HCT116 (cell line): Measurements from ENCODE around the gene IGF2R. TPM values are rescaled to one million over a fixed set of nuclear protein-coding genes. Genes with fewer than 3 reads are reported as not detected.

Experiments used
- ATAC-seq: fragments of 200-7000 bp; cut with Tn5 transposase; 2 replicates; pipeline ENCODE4 v1.9.1; 2020; ENCODE audit warnings: mild to moderate bottlenecking, moderate library complexity
- BruUV-seq: library from RNA; stranded (reverse); fragments of 400-500 nt; replicated peaks from 2 replicates; lab custom pipeline; 2021; lab: Mats Ljungman, UMichigan
- CTCF ChIA-PET: fragments of 300-600 bp; sonication (Branson Sonifier 250); formaldehyde crosslinking; loops from one replicate; lab custom pipeline; 2021; ENCODE audit warnings: antibody characterized with exemption; lab: Charles Lee
- POLR2A ChIA-PET: fragments of 300-600, 350-600 bp; sonication (Branson Sonifier 250); formaldehyde crosslinking; loops from one replicate; lab custom pipeline; 2021; ENCODE audit warnings: antibody characterized with exemption; lab: Charles Lee
- RAD21 ChIA-PET, 2 experiments: fragments of 300-600 bp; sonication (Branson Sonifier 250); formaldehyde crosslinking; loops; one replicate each; lab custom pipeline; 2023; ENCODE audit warnings: low total read pairs in 2 of 2; ENCODE audit not compliant: uncharacterized antibody in 2 of 2, unreplicated experiment in 2 of 2, low non-redundant PET in 1 of 2; lab: Charles Lee
- DNase-seq: peaks from one replicate; pipeline ENCODE4 v3.0.0-alpha.2; 2010; ENCODE audit warnings: low read depth, low spot score
- H2AFZ ChIP-seq: fragments of 200-600 bp; shearing (Covaris generic), sonication (generic); 2 replicates; pipeline ENCODE4 v1.6.1; 2017; ENCODE audit warnings: low read depth, mixed run types, mixed read lengths, antibody characterized with exemption, low read length; ENCODE audit not compliant: poor library complexity, severe bottlenecking
- H3K27ac ChIP-seq: 2 replicates; pipeline ENCODE4 v1.5.1; 2012; ENCODE audit warnings: low read depth, low read length
- H3K27me3 ChIP-seq: fragments of 200-600 bp; sonication (generic); 2 replicates; pipeline ENCODE4 v1.6.1; 2016; ENCODE audit warnings: mixed run types, low read length, mixed read lengths; ENCODE audit not compliant: insufficient read depth
- H3K36me3 ChIP-seq, 2 experiments: fragments of 200-500 bp in 1 of 2; fragments of 200-600 bp in 1 of 2; sonication (Bioruptor generic) in 1 of 2; sonication (generic) in 1 of 2; 2 replicates each; pipeline versions ENCODE4 v1.5.1 to v1.6.1; 2014 to 2016; ENCODE audit warnings: low read length in 2 of 2, inconsistent platforms in 1 of 2, mixed read lengths in 1 of 2, mixed run types in 1 of 2; ENCODE audit not compliant: insufficient read depth in 2 of 2, control insufficient read depth in 1 of 2
- H3K4me1 ChIP-seq, 2 experiments: fragments of 200-600 bp in 1 of 2; sonication (generic) in 1 of 2; 2 replicates each; pipeline versions ENCODE4 v1.5.1 to v1.6.1; 2012 to 2017; ENCODE audit warnings: low read length in 2 of 2, inconsistent platforms in 1 of 2, mild to moderate bottlenecking in 1 of 2, mixed read lengths in 1 of 2, mixed run types in 1 of 2, moderate library complexity in 1 of 2; ENCODE audit not compliant: insufficient read depth in 2 of 2, control insufficient read depth in 1 of 2
- H3K4me2 ChIP-seq: fragments of 200-600 bp; sonication (generic); 2 replicates; pipeline ENCODE4 v1.6.1; 2017; ENCODE audit warnings: mixed run types, low read length, mixed read lengths
- H3K4me3 ChIP-seq, 2 experiments: fragments of 200-600 bp in 1 of 2; sonication (generic) in 1 of 2; replicated peaks in 1 of 2; 2 replicates each; pipeline ENCODE4 v1.5.1; 2011 to 2016; ENCODE audit warnings: low read length in 2 of 2, control low read depth in 1 of 2, low read depth in 1 of 2, mild to moderate bottlenecking in 1 of 2, mixed read lengths in 1 of 2, mixed run types in 1 of 2
- H3K79me2 ChIP-seq: fragments of 200-600 bp; sonication (generic); 2 replicates; pipeline ENCODE4 v1.6.1; 2017; ENCODE audit warnings: mild to moderate bottlenecking, mixed run types, low read length, moderate library complexity, mixed read lengths; ENCODE audit not compliant: insufficient read depth
- H3K9ac ChIP-seq: fragments of 200-600 bp; sonication (generic); 2 replicates; pipeline ENCODE4 v1.6.1; 2016; ENCODE audit warnings: low read length, mixed read lengths
- H3K9me2 ChIP-seq: fragments of 200-600 bp; sonication (generic), shearing (Covaris generic); 2 replicates; pipeline ENCODE4 v1.6.1; 2017; ENCODE audit warnings: mixed run types, mild to moderate bottlenecking, moderate library complexity; ENCODE audit not compliant: insufficient read depth
- H3K9me3 ChIP-seq, 2 experiments: fragments of 200-500 bp in 1 of 2; fragments of 200-600 bp in 1 of 2; sonication (Bioruptor generic) in 1 of 2; sonication (generic) in 1 of 2; 2 replicates each; pipeline ENCODE4 v1.6.1; 2014 to 2017; ENCODE audit warnings: low read length in 2 of 2, mixed read lengths in 2 of 2, inconsistent platforms in 1 of 2, low read depth in 1 of 2, mild to moderate bottlenecking in 1 of 2, mixed run types in 1 of 2, moderate library complexity in 1 of 2; ENCODE audit not compliant: control insufficient read depth in 1 of 2, insufficient read depth in 1 of 2
- H4K20me1 ChIP-seq: fragments of 200-600 bp; sonication (generic), shearing (Covaris generic); 2 replicates; pipeline ENCODE4 v1.6.1; 2017; ENCODE audit warnings: mixed run types, mild to moderate bottlenecking, moderate library complexity; ENCODE audit not compliant: insufficient read depth
- ATF3 ChIP-seq: IDR thresholded peaks from 2 replicates; pipeline ENCODE4 v1.6.1; 2012
- CBX3 ChIP-seq: IDR thresholded peaks from 2 replicates; pipeline ENCODE4 v1.6.1; 2012; ENCODE audit warnings: low read depth
- CEBPB ChIP-seq: IDR thresholded peaks from 2 replicates; pipeline ENCODE4 v1.6.1; 2012; ENCODE audit warnings: low read depth
- CTCF ChIP-seq, 3 experiments: fragments of 200-600 bp in 1 of 3; sonication (generic) in 1 of 3; IDR thresholded peaks in 2 of 3; conservative IDR thresholded peaks in 1 of 3; 2 replicates each; pipeline ENCODE4 v1.5.1; 2012 to 2017; ENCODE audit warnings: low read depth in 2 of 3, low read length in 2 of 3, antibody characterized with exemption in 1 of 3, borderline replicate concordance in 1 of 3, control low read depth in 1 of 3, mild to moderate bottlenecking in 1 of 3, mixed read lengths in 1 of 3, mixed run types in 1 of 3, moderate library complexity in 1 of 3; ENCODE audit not compliant: insufficient read depth in 1 of 3
- EGR1 ChIP-seq: IDR thresholded peaks from 2 replicates; pipeline ENCODE4 v1.6.1; 2012; ENCODE audit warnings: low read depth
- ELF1 ChIP-seq: IDR thresholded peaks from 2 replicates; pipeline ENCODE4 v1.6.1; 2012; ENCODE audit warnings: low read depth, borderline replicate concordance
- EZH2 ChIP-seq: fragments of 200-600 bp; sonication (generic); IDR thresholded peaks from 2 replicates; pipeline ENCODE4 v1.6.1; 2017; ENCODE audit warnings: antibody characterized with exemption, mixed run types
- FOSL1 ChIP-seq: IDR thresholded peaks from 2 replicates; pipeline ENCODE4 v1.6.1; 2012; ENCODE audit warnings: low read depth
- JUND ChIP-seq: IDR thresholded peaks from 2 replicates; pipeline ENCODE4 v1.6.1; 2012
- POLR2AphosphoS5 ChIP-seq: IDR thresholded peaks from 2 replicates; pipeline ENCODE4 v1.6.1; 2011; ENCODE audit warnings: mild to moderate bottlenecking, low read depth, low read length, moderate library complexity
- RAD21 ChIP-seq: IDR thresholded peaks from 2 replicates; pipeline ENCODE4 v1.6.1; 2012; ENCODE audit warnings: low read depth, mild to moderate bottlenecking
- SIN3A ChIP-seq: IDR thresholded peaks from 2 replicates; pipeline ENCODE4 v1.6.1; 2012; ENCODE audit warnings: low read depth
- SP1 ChIP-seq: IDR thresholded peaks from 2 replicates; pipeline ENCODE4 v1.6.1; 2012; ENCODE audit warnings: low read depth
- TCF7L2 ChIP-seq: IDR thresholded peaks from 2 replicates; pipeline ENCODE4 v1.7.0; 2011; ENCODE audit warnings: borderline replicate concordance, inconsistent platforms; ENCODE audit not compliant: insufficient read depth, insufficient read length; ENCODE audit errors: extremely low read depth
- YY1 ChIP-seq: IDR thresholded peaks from 2 replicates; pipeline ENCODE4 v1.6.1; 2011; ENCODE audit warnings: low read length, low read depth, moderate library complexity, mild to moderate bottlenecking; ENCODE audit not compliant: insufficient replicate concordance; ENCODE audit errors: extremely low read depth
- ZBTB33 ChIP-seq: IDR thresholded peaks from 2 replicates; pipeline ENCODE4 v1.6.1; 2011; ENCODE audit warnings: mild to moderate bottlenecking, low read length, moderate library complexity; ENCODE audit not compliant: insufficient replicate concordance; ENCODE audit errors: extremely low read depth
- ZFX ChIP-seq: fragments of 450-650 bp; IDR thresholded peaks from 2 replicates; pipeline ENCODE4 v1.6.1; 2017
- ZNF274 ChIP-seq: fragments of 200-500 bp; sonication (Bioruptor generic); IDR thresholded peaks from 2 replicates; pipeline ENCODE4 v1.6.1; 2014; ENCODE audit warnings: mild to moderate bottlenecking, low read depth, low read length, inconsistent platforms
- intact Hi-C: fragments of 100-400 bp; cut with micrococcal nuclease; formaldehyde crosslinking; loops from 2 replicates; pipeline ENCODE4 v1.10.0; 2022
- total RNA-seq: library from RNA; stranded (reverse); gene quantifications from one replicate; pipeline ENCODE4 v1.2.1, GENCODE V29; 2021; ENCODE audit not compliant: unreplicated experiment

The IGF2R gene
- total RNA-seq, 1 experiment from 2014 or later, result 37.0 TPM

- Histone ChIP-seq H3K27me3 (no peaks in the 10 kb centered on the region), H3K27ac (no peak overlapping the region), H3K9ac (no peak overlapping the region), H3K9me3 (no peaks in the 10 kb centered on the region), H4K20me1 (no peaks in the 10 kb centered on the region), H3K4me2 (no peak overlapping the region), H3K4me1 (no peaks in the 10 kb centered on the region), H3K79me2 (no peaks in the 10 kb centered on the region), H3K9me2 (no peaks in the 10 kb centered on the region), H3K4me3 (no peak overlapping the region), H3K36me3 (peaks cover 0 to 8% of the 10 kb centered on the region in 2 experiments; a peak in 2 of 4 replicates), H2AFZ (no peak overlapping the region)
- POLR2A ChIA-PET, result no interaction called here
- ATAC-seq (no peak), DNase-seq (no peak)
- CTCF ChIA-PET, result no interaction called here
- no TSS peak for BruUV-seq
- RAD21 ChIA-PET, result no interaction called here
- intact Hi-C loops, result no loop called here
- no peak for TF ChIP-seq ZFX
- TF ChIP-seq RAD21, result no peak
- no peak for TF ChIP-seq CTCF (IDR thresholded peaks at IDR 0.05 in 2 of 3, conservative IDR thresholded peaks at IDR 0.05 in 1 of 3; ENCODE audit: borderline replicate concordance in 1 of 3, insufficient read depth in 1 of 3, low read depth in 2 of 3, low read length in 2 of 3)
- no peak for TF ChIP-seq ATF3
- TF ChIP-seq EGR1, result no peak
- no peak for TF ChIP-seq TCF7L2
- no peak for TF ChIP-seq SP1
- no peak for TF ChIP-seq POLR2AphosphoS5
- TF ChIP-seq ZNF274, result no peak
- TF ChIP-seq JUND, result no peak
- no peak for TF ChIP-seq FOSL1
- no peak for TF ChIP-seq EZH2
- no peak for TF ChIP-seq SIN3A
- no peak for TF ChIP-seq ELF1
- no peak for TF ChIP-seq YY1
- TF ChIP-seq CBX3, result no peak
- TF ChIP-seq ZBTB33, result no peak
- no peak for TF ChIP-seq CEBPB
Observed at GRCh38 chr6:160078883-160079685, 110.2 kb downstream of the IGF2R start.
